HepG2 (cell line): ENCODE data around the gene ADAMTS16. TPM values are rescaled to one million over a fixed set of nuclear protein-coding genes. Genes with fewer than 3 reads are reported as not detected.

ENCODE experiments used
- ATAC-seq: fragments of 200-7000 bp; cut with Tn5 transposase; 3 replicates; pipeline ENCODE4 v1.9.1; 2020; ENCODE audit warnings: mild to moderate bottlenecking, moderate library complexity
- BruUV-seq: library from RNA; stranded (reverse); fragments of 400-500 nt; replicated peaks from 2 replicates; lab custom pipeline; 2021; lab: Mats Ljungman, UMichigan
- CTCF ChIA-PET: fragments of 300-600 bp; formaldehyde crosslinking; extraction: SDS; loops from one replicate; lab custom pipeline; 2021; ENCODE audit warnings: low total read pairs, inconsistent platforms, low intra/inter-chr PET ratio; lab: Yijun Ruan, JAX
- POLR2A ChIA-PET: fragments of 350-600 bp; sonication (Branson Sonifier 250); formaldehyde crosslinking; loops from one replicate; lab custom pipeline; 2020; ENCODE audit warnings: antibody characterized with exemption, inconsistent platforms; lab: Yijun Ruan, JAX
- DNase-seq: peaks from one replicate; pipeline ENCODE4 v3.0.0-alpha.2; 2015; ENCODE audit warnings: low spot score
- FAIRE-seq: peaks from 3 replicates; lab custom pipeline; 2011; peaks lifted over from hg19 to GRCh38; lab: Jason Lieb, UNC
- H2AFZ ChIP-seq: one replicate; pipeline ENCODE4 v1.6.1; 2011; ENCODE audit warnings: low read length, inconsistent platforms
- H3K27ac ChIP-seq: fragments of 300-600 bp; 3 replicates; pipeline ENCODE4 v1.8.0; 2011; ENCODE audit warnings: mixed run types, mild to moderate bottlenecking, mixed read lengths, low read length, inconsistent platforms; ENCODE audit not compliant: insufficient read depth; ENCODE audit errors: extremely low read length
- H3K27me3 ChIP-seq, 2 experiments: fragments of 200-600 bp in 1 of 2; 2 replicates in 1 of 2; 3 replicates in 1 of 2; pipeline versions ENCODE4 v1.6.0 to v1.8.0; 2011; ENCODE audit warnings: low read length in 2 of 2, mild to moderate bottlenecking in 2 of 2, moderate library complexity in 2 of 2, inconsistent platforms in 1 of 2; ENCODE audit not compliant: insufficient read depth in 2 of 2, control insufficient read depth in 1 of 2
- H3K36me3 ChIP-seq, 2 experiments: fragments of 200-600 bp in 1 of 2; replicated peaks in 1 of 2; 2 replicates in 1 of 2; 3 replicates in 1 of 2; pipeline versions ENCODE4 v1.5.1 to v1.8.0; 2011; ENCODE audit warnings: low read length in 2 of 2, inconsistent platforms in 1 of 2; ENCODE audit not compliant: insufficient read depth in 2 of 2, control insufficient read depth in 1 of 2
- H3K4me1 ChIP-seq: 2 replicates; pipeline ENCODE4 v1.5.1; 2012; ENCODE audit warnings: low read length, inconsistent platforms; ENCODE audit not compliant: insufficient read depth
- H3K4me2 ChIP-seq: 2 replicates; pipeline ENCODE4 v1.6.0; 2011; ENCODE audit warnings: low read depth, low read length, inconsistent platforms
- H3K4me3 ChIP-seq, 3 experiments: fragments of 200-600 bp in 1 of 3; sonication (generic), shearing (Covaris generic) in 1 of 3; replicated peaks in 1 of 3; 2 replicates each; pipeline ENCODE4 v1.5.1; 2011 to 2016; ENCODE audit warnings: low read length in 3 of 3, inconsistent platforms in 2 of 3, low read depth in 2 of 3, mild to moderate bottlenecking in 2 of 3, control low read depth in 1 of 3, mixed read lengths in 1 of 3; ENCODE audit not compliant: insufficient read depth in 1 of 3
- H3K79me2 ChIP-seq: one replicate; pipeline ENCODE4 v1.6.1; 2011; ENCODE audit warnings: low read length, inconsistent platforms; ENCODE audit not compliant: insufficient read depth
- H3K9ac ChIP-seq: 2 replicates; pipeline ENCODE4 v1.6.0; 2011; ENCODE audit warnings: mild to moderate bottlenecking, low read depth, low read length, inconsistent platforms; ENCODE audit not compliant: insufficient read depth
- H3K9me3 ChIP-seq: 2 replicates; pipeline ENCODE4 v1.5.1; 2012; ENCODE audit warnings: mild to moderate bottlenecking, low read length
- H4K20me1 ChIP-seq: 2 replicates; pipeline ENCODE4 v1.6.0; 2011; ENCODE audit warnings: inconsistent platforms, mild to moderate bottlenecking, low read length, moderate library complexity; ENCODE audit not compliant: insufficient read depth
- ATAD3A ChIP-seq: sonication (generic); formaldehyde crosslinking; IDR thresholded peaks from 2 replicates; pipeline ENCODE4 v1.4.0; 2020; ENCODE audit warnings: missing genetic modification reagents
- CBX5 ChIP-seq: sonication (generic); formaldehyde crosslinking; IDR thresholded peaks from 2 replicates; pipeline ENCODE4 v1.4.0; 2020; ENCODE audit warnings: missing genetic modification reagents, borderline replicate concordance
- CENPBD1 ChIP-seq: sonication (generic); formaldehyde crosslinking; IDR thresholded peaks from 2 replicates; pipeline ENCODE4 v1.8.0; 2022; ENCODE audit warnings: missing genetic modification reagents, low read depth, mild to moderate bottlenecking, borderline replicate concordance
- DMAP1 ChIP-seq: IDR thresholded peaks from 2 replicates; pipeline ENCODE4 v1.6.1; 2016
- E2F2 ChIP-seq: sonication (generic); formaldehyde crosslinking; IDR thresholded peaks from 2 replicates; pipeline ENCODE4 v1.4.0; 2020; ENCODE audit warnings: missing genetic modification reagents, borderline replicate concordance
- HMGA1 ChIP-seq: sonication (generic); formaldehyde crosslinking; conservative IDR thresholded peaks from 2 replicates; pipeline ENCODE4 v1.4.0; 2020; ENCODE audit warnings: missing genetic modification reagents
- PAXIP1 ChIP-seq: sonication (generic); formaldehyde crosslinking; conservative IDR thresholded peaks from 2 replicates; pipeline ENCODE4 v1.4.0; 2020; ENCODE audit warnings: mild to moderate bottlenecking, missing genetic modification reagents, moderate library complexity
- ZNF224 ChIP-seq: sonication (generic); formaldehyde crosslinking; IDR thresholded peaks from 2 replicates; pipeline ENCODE4 v1.5.0; 2020; ENCODE audit warnings: mild to moderate bottlenecking, missing genetic modification reagents
- ZNF264 ChIP-seq: sonication (generic); formaldehyde crosslinking; IDR thresholded peaks from 2 replicates; pipeline ENCODE4 v1.4.0; 2020; ENCODE audit warnings: missing genetic modification reagents
- ZNF274 ChIP-seq: sonication (generic); formaldehyde crosslinking; IDR thresholded peaks from 2 replicates; pipeline ENCODE4 v1.5.1; 2020; ENCODE audit warnings: mild to moderate bottlenecking, missing genetic modification reagents
- ZNF512B ChIP-seq: sonication (generic); formaldehyde crosslinking; IDR thresholded peaks from 2 replicates; pipeline ENCODE4 v1.5.1; 2020; ENCODE audit warnings: missing genetic modification reagents, mild to moderate bottlenecking, borderline replicate concordance
- ZNF567 ChIP-seq: sonication (generic); formaldehyde crosslinking; IDR thresholded peaks from 2 replicates; pipeline ENCODE4 v1.8.1; 2023; ENCODE audit warnings: mild to moderate bottlenecking, missing genetic modification reagents, borderline replicate concordance
- ZNF660 ChIP-seq: sonication (generic); formaldehyde crosslinking; IDR thresholded peaks from 2 replicates; pipeline ENCODE4 v1.5.1; 2020; ENCODE audit warnings: mild to moderate bottlenecking, low read depth, missing genetic modification reagents, borderline replicate concordance
- ZNF766 ChIP-seq: sonication (generic); formaldehyde crosslinking; IDR thresholded peaks from 2 replicates; pipeline ENCODE4 v1.5.0; 2020; ENCODE audit warnings: missing genetic modification reagents, borderline replicate concordance
- ZNF780A ChIP-seq: sonication (generic); formaldehyde crosslinking; IDR thresholded peaks from 2 replicates; pipeline ENCODE4 v1.8.0; 2022; ENCODE audit warnings: mild to moderate bottlenecking, missing genetic modification reagents, moderate library complexity
- ZNF841 ChIP-seq: sonication (generic); formaldehyde crosslinking; IDR thresholded peaks from 2 replicates; pipeline ENCODE4 v1.8.1; 2023; ENCODE audit warnings: missing genetic modification reagents, borderline replicate concordance
- ZSCAN21 ChIP-seq: sonication (generic); formaldehyde crosslinking; IDR thresholded peaks from 2 replicates; pipeline ENCODE4 v1.8.0; 2022; ENCODE audit warnings: mild to moderate bottlenecking, missing genetic modification reagents, moderate library complexity, borderline replicate concordance
- WGBS: methylation state at CpG from one replicate; pipeline ENCODE4 v1.1.6; 2017; ENCODE audit warnings: low lambda C conversion rate; 5-methylcytosine and 5-hydroxymethylcytosine counted together
- in situ Hi-C: cut with HindIII; loops from 2 replicates; pipeline ENCODE4 v1.10.0; 2017; ENCODE audit warnings: low pct_unique_long_range_greater_than_20kb; ENCODE audit not compliant: extremely low pct_ligation_motif_present
- intact Hi-C: fragments of 100-400 bp; cut with micrococcal nuclease; formaldehyde crosslinking; loops from one replicate; pipeline ENCODE4 v1.10.0; 2022; ENCODE audit not compliant: unreplicated experiment
- polyA plus RNA-seq, 8 experiments: library from polyadenylated mRNA; depleted of rRNA in 3 of 8; stranded (reverse) in 7 of 8; unstranded in 1 of 8; fragments of >200 nt; fragmentation: Illumina TruSeq in 4 of 8; extraction: Trizol in 4 of 8; gene quantifications; 2 replicates each; pipeline versions ENCODE4 v1.2.1 to v1.2.3, GENCODE V29; 2011 to 2016; ENCODE audit warnings: low read depth in 4 of 8, missing spikeins in 1 of 8, mixed read lengths in 1 of 8; ENCODE audit not compliant: insufficient read depth in 1 of 8
- total RNA-seq, 5 experiments: library from RNA; depleted of rRNA; stranded (reverse); fragments of >200 nt; fragmentation: Illumina TruSeq; extraction: Trizol; gene quantifications; 2 replicates each; pipeline ENCODE4 v1.2.3, GENCODE V29; 2016; ENCODE audit warnings: low read depth in 1 of 5

Gene ADAMTS16
- total and polyA plus RNA-seq, 2 of the 13 experiments (the other 11 are each of a cell fraction or from before 2014, with no cell fraction given) = 0.02 to 0.03 TPM

GRCh38 chr5:5258564-5258963 is 118.4 kb downstream of the ADAMTS16 start (continued):
- no peak for TF ChIP-seq PAXIP1

DNA sequence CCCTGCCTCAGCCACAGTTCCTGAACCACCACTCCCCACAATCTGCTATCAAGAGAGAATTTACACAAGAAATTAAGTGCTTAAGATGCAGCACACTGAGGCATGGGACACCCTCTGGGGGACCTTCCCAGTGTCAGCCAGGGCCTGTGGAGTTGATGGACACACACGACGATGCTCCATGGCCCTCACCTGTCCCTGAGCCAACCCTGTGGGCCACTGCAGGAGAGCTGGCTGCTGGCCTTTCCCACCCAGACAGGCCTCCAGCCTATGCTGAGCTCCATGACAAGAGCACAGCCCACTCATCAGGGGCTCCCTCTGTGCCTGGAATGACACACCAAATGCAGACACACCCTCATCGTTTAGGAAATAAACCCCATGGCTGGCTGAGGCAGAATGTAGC is 124.6 kb downstream of the ADAMTS16 start:
- H4K20me1 ChIP-seq = no peaks in the 10 kb centered on the region
- H3K4me1 ChIP-seq = no peaks in the 10 kb centered on the region
- POLR2A ChIA-PET = no interaction called here
- H3K9me3 ChIP-seq = no peaks in the 10 kb centered on the region
- WGBS = 0% methylated on average over 1 of the region's 3 CpGs
- no peaks in the 10 kb centered on the region for H3K79me2 ChIP-seq
- FAIRE-seq (no peak), ATAC-seq (no peak), DNase-seq (no peak)
- in situ Hi-C loops (no loop called here), intact Hi-C loops (no loop called here)
- H3K9ac ChIP-seq = no peak overlapping the region
- no peaks in the 10 kb centered on the region for H3K36me3 ChIP-seq
- peaks cover 0 to 16% of the 10 kb centered on the region in 2 experiments; a peak in 2 of 5 replicates for H3K27me3 ChIP-seq
- H3K27ac ChIP-seq = no peak overlapping the region
- no peak overlapping the region for H3K4me2 ChIP-seq
- no TSS peak for BruUV-seq
- H3K4me3 ChIP-seq = no peak overlapping the region
- CTCF ChIA-PET = no interaction called here
- H2AFZ ChIP-seq = no peak overlapping the region
- TF ChIP-seq ZNF841 (CRISPR knock-in tag) (no peak), ZNF780A (CRISPR knock-in tag) (no peak), ATAD3A (CRISPR knock-in tag) (no peak), ZNF512B (CRISPR knock-in tag) (no peak), ZNF264 (CRISPR knock-in tag) (no peak), E2F2 (CRISPR knock-in tag) (no peak), CENPBD1 (CRISPR knock-in tag) (no peak), ZNF766 (CRISPR knock-in tag) (no peak), ZNF567 (CRISPR knock-in tag) (no peak), ZNF274 (CRISPR knock-in tag) (no peak), HMGA1 (CRISPR knock-in tag) (no peak), CBX5 (CRISPR knock-in tag) (no peak), DMAP1 (CRISPR knock-in tag) (no peak), ZNF224 (CRISPR knock-in tag) (no peak), ZSCAN21 (CRISPR knock-in tag) (no peak), ZNF660 (CRISPR knock-in tag) (no peak)
